Measurements from ENCODE around the gene PLEKHA5. TPM values are rescaled to one million over a fixed set of nuclear protein-coding genes. Genes with fewer than 3 reads are reported as not detected.
A peak's percentile ranks its signal among the peaks of the same experiment; 100 is the strongest.

Gene PLEKHA5
- total RNA-seq, 1 donor: 82.2 TPM

DNA sequence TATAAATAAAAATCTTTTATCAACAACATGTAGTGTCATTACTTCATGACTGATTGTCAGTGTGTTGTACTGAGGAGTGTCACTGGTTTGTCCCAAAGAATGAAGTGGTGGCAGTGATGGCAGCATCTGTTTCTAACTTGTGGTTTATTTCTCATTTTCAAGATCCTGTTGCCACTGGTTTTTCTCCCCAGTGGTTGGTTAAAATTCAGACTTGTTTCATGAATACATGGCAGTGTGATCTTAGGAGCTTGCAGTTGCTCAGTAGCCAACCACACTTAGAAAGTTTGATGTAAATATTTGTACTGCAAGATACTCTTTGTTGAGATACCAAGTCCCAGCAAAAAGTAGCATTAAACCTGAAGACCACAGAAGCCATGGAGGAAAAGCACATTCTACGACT is 69.8 kb downstream of the PLEKHA5 start:
- Histone ChIP-seq H3K4me3 (ENCODE audit: insufficient read depth, low read length) (no peak overlapping the region), H3K27ac (ENCODE audit: low read depth, low read length) (no peak overlapping the region), H3K9me3 (ENCODE audit: low read depth, low read length) (no peaks in the 10 kb centered on the region), H3K4me1 (ENCODE audit: insufficient read depth, low read length) (peaks cover 7% of the 10 kb centered on the region), H3K27me3 (ENCODE audit: insufficient read depth, low read length) (no peaks in the 10 kb centered on the region), H3K36me3 (ENCODE audit: insufficient read depth, low read length) (no peaks in the 10 kb centered on the region), H3K4me2 (ENCODE audit: insufficient read depth, low read length) (no peak overlapping the region), H2AFZ (ENCODE audit: low read length) (no peak overlapping the region), H3K79me2 (ENCODE audit: insufficient read depth, low read length) (no peaks in the 10 kb centered on the region), H4K20me1 (ENCODE audit: insufficient read depth, low read length) (no peaks in the 10 kb centered on the region)
- no peak for DNase-seq (ENCODE audit: insufficient read length, low spot score, missing footprints)
- TF ChIP-seq, protein P1, sequence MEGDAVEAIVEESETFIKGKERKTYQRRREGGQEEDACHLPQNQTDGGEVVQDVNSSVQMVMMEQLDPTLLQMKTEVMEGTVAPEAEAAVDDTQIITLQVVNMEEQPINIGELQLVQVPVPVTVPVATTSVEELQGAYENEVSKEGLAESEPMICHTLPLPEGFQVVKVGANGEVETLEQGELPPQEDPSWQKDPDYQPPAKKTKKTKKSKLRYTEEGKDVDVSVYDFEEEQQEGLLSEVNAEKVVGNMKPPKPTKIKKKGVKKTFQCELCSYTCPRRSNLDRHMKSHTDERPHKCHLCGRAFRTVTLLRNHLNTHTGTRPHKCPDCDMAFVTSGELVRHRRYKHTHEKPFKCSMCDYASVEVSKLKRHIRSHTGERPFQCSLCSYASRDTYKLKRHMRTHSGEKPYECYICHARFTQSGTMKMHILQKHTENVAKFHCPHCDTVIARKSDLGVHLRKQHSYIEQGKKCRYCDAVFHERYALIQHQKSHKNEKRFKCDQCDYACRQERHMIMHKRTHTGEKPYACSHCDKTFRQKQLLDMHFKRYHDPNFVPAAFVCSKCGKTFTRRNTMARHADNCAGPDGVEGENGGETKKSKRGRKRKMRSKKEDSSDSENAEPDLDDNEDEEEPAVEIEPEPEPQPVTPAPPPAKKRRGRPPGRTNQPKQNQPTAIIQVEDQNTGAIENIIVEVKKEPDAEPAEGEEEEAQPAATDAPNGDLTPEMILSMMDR (IDR thresholded peaks at IDR 0.05; ENCODE audit: extremely low read depth, low read depth, low read length): no peak

DNA sequence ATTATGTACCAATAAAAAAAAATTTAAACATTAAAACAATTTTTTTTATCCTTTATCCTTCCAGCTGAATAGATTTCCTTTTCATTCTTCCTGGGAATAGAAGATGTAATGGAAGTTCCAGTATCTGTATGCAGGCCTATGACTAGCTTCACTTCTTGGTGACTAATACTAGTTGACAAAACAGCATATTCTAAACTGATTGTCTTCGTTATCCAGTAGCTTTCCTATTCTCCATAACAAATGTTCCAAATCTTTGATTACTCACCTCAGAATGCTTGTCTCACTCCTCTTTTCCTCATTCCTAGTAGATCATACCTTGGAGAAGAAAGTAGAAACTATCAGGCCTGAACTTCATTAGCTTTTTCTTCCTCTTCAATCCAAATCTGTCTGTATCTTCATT is 70.7 kb downstream of the PLEKHA5 start:
- DNase-seq (ENCODE audit: insufficient read length, low spot score, missing footprints): no peak
- Histone ChIP-seq H3K36me3 (ENCODE audit: insufficient read depth, low read length) (no peaks in the 10 kb centered on the region), H3K4me1 (ENCODE audit: insufficient read depth, low read length) (peaks cover 7% of the 10 kb centered on the region), H3K9me3 (ENCODE audit: low read depth, low read length) (no peaks in the 10 kb centered on the region), H3K79me2 (ENCODE audit: insufficient read depth, low read length) (no peaks in the 10 kb centered on the region), H3K4me3 (ENCODE audit: insufficient read depth, low read length) (no peak overlapping the region), H4K20me1 (ENCODE audit: insufficient read depth, low read length) (no peaks in the 10 kb centered on the region), H2AFZ (ENCODE audit: low read length) (no peak overlapping the region), H3K4me2 (ENCODE audit: insufficient read depth, low read length) (no peak overlapping the region), H3K27me3 (ENCODE audit: insufficient read depth, low read length) (no peaks in the 10 kb centered on the region), H3K27ac (ENCODE audit: low read depth, low read length) (no peak overlapping the region)
- TF ChIP-seq, protein P1 (IDR thresholded peaks at IDR 0.05; ENCODE audit: extremely low read depth, low read depth, low read length): no peak

DNA sequence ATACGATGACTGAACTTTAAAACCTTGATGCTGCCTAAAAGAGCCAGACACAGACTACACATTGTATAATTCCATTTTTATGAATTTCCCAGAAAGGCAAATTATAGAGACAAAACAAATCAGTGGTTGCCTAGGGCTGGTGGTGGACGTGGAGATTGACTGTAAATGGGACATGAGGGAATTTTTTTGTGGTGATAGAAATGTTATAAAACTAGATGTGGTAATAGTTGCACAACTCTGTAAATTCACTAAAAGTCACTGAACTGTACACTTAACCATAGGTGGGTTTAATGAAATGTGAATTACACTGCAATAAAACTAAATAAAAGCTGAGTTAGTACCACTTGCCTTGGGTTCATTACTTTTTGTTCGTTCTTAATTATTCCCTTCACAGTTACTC is 72.1 kb downstream of the PLEKHA5 start:
- H3K36me3 ChIP-seq (ENCODE audit: insufficient read depth, low read length): no peaks in the 10 kb centered on the region
- no peak overlapping the region for H3K4me2 ChIP-seq (ENCODE audit: insufficient read depth, low read length)
- peak overlapping the region; percentile 6 for H3K27ac ChIP-seq (ENCODE audit: low read depth, low read length)
- TF ChIP-seq, protein P1 (IDR thresholded peaks at IDR 0.05; ENCODE audit: extremely low read depth, low read depth, low read length): no peak
- H3K4me3 ChIP-seq (ENCODE audit: insufficient read depth, low read length): no peak overlapping the region
- no peaks in the 10 kb centered on the region for H4K20me1 ChIP-seq (ENCODE audit: insufficient read depth, low read length)
- no peak for DNase-seq (ENCODE audit: insufficient read length, low spot score, missing footprints)
- H3K4me1 ChIP-seq (ENCODE audit: insufficient read depth, low read length): peaks cover 7% of the 10 kb centered on the region
- no peak overlapping the region for H2AFZ ChIP-seq (ENCODE audit: low read length)
- H3K27me3 ChIP-seq (ENCODE audit: insufficient read depth, low read length): no peaks in the 10 kb centered on the region
- H3K79me2 ChIP-seq (ENCODE audit: insufficient read depth, low read length): no peaks in the 10 kb centered on the region
- no peaks in the 10 kb centered on the region for H3K9me3 ChIP-seq (ENCODE audit: low read depth, low read length)

DNA sequence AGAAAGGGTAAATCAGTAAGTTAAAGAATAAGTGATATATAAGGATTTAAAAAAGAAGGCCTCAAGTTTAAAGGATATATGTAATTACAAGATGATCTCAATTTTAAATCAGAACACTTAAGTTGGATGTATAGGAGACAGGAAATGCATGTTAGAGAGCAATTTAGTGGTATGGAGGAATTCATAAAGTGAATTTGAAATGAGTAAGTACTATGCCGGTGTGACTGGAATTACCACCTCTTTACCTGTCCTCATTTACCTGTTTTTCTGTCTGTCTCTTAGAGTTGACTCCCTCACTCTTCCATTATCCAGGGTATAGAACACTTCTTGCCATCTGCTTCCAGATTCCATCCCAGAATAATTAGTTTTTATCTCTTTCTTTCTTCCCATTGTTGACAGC is 73.5 kb downstream of the PLEKHA5 start:
- Histone ChIP-seq H3K4me3 (ENCODE audit: insufficient read depth, low read length) (no peak overlapping the region), H3K27me3 (ENCODE audit: insufficient read depth, low read length) (no peaks in the 10 kb centered on the region), H3K4me2 (ENCODE audit: insufficient read depth, low read length) (no peak overlapping the region), H3K9me3 (ENCODE audit: low read depth, low read length) (no peaks in the 10 kb centered on the region), H4K20me1 (ENCODE audit: insufficient read depth, low read length) (no peaks in the 10 kb centered on the region), H2AFZ (ENCODE audit: low read length) (no peak overlapping the region), H3K27ac (ENCODE audit: low read depth, low read length) (no peak overlapping the region), H3K4me1 (ENCODE audit: insufficient read depth, low read length) (peaks cover 7% of the 10 kb centered on the region), H3K79me2 (ENCODE audit: insufficient read depth, low read length) (no peaks in the 10 kb centered on the region), H3K36me3 (ENCODE audit: insufficient read depth, low read length) (no peaks in the 10 kb centered on the region)
- no peak for DNase-seq (ENCODE audit: insufficient read length, low spot score, missing footprints)
- TF ChIP-seq, protein P1 (IDR thresholded peaks at IDR 0.05; ENCODE audit: extremely low read depth, low read depth, low read length): no peak
